ENCODE data around the gene DZIP1.

Gene DZIP1

DNA sequence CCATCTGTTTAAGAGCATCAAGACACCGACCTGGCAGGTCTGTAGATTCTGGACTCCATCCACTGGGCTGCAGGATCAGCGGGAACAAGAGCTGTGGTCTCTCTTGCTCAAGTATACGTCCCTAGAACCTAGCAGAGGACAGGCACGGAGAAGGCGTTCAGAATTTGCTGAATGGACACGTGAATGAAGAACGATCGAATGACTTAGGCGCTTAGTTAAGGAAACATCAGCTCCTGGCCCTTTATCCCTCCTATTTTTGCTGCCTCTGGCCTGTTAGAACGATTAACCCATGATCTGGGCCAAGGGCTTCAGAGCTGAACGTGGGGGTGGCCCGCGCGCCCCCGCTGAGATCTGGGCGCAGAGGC, 953 bp downstream of the DZIP1 start:
- Histone ChIP-seq H3K18ac (ENCODE audit: low read length) (peak overlapping the region; percentile 0), H4K12ac (ENCODE audit: low read depth, low read length) (peak overlapping the region; percentile 1), H3K4me2 (ENCODE audit: low read length) (peak overlapping the region; percentile 79), H3K23ac (ENCODE audit: low read length) (no peak overlapping the region), H2BK12ac (ENCODE audit: low read length) (no peak overlapping the region), H4K91ac (ENCODE audit: low read depth, low read length) (no peak overlapping the region), H3K9ac (ENCODE audit: low read length) (peak overlapping the region; percentile 42), H2BK5ac (ENCODE audit: low read depth, low read length, poor library complexity) (no peak overlapping the region), H3K4me1 (ENCODE audit: control insufficient read depth in 1 of 2, insufficient read depth in 2 of 2, low read length in 2 of 2) (peaks cover 0 to 5% of the 10 kb centered on the region in 2 experiments), H2AK5ac (ENCODE audit: low read length) (no peak overlapping the region), H3K79me2 (ENCODE audit: control insufficient read depth, insufficient read depth, low read length, poor library complexity) (peaks cover 4% of the 10 kb centered on the region), H3K79me1 (ENCODE audit: low read length) (peaks cover 7% of the 10 kb centered on the region), H3K36me3 (ENCODE audit: control insufficient read depth in 1 of 2, insufficient read depth in 2 of 2, low read length in 2 of 2) (peaks cover 5 to 6% of the 10 kb centered on the region in 2 experiments), H2BK120ac (ENCODE audit: insufficient read depth, low read length, poor library complexity) (no peak overlapping the region), H3K27ac (ENCODE audit: low read depth, low read length) (no peak overlapping the region), H3K4me3 (ENCODE audit: low read depth, low read length) (peak overlapping the region; percentile 76), H4K8ac (ENCODE audit: low read depth, low read length) (peak overlapping the region; percentile 33), H3K14ac (ENCODE audit: low read length) (peak overlapping the region; percentile 1), H3K9me3 (ENCODE audit: insufficient read depth, low read depth, low read length) (peaks cover 4% of the 10 kb centered on the region), H3K27me3 (ENCODE audit: insufficient read depth, low read length) (no peaks in the 10 kb centered on the region), H3K4ac (ENCODE audit: low read depth, low read length) (no peak overlapping the region), H2AFZ (ENCODE audit: insufficient read depth, low read length, poor library complexity) (peak overlapping the region; percentile 47)
- WGBS (ENCODE audit: extremely low coverage, insufficient coverage, insufficient read length), result no CpG with 5 or more reads among the region's 16 CpGs
- DNase-seq, result peak in 1 of 2 donors; percentile 23

DNA sequence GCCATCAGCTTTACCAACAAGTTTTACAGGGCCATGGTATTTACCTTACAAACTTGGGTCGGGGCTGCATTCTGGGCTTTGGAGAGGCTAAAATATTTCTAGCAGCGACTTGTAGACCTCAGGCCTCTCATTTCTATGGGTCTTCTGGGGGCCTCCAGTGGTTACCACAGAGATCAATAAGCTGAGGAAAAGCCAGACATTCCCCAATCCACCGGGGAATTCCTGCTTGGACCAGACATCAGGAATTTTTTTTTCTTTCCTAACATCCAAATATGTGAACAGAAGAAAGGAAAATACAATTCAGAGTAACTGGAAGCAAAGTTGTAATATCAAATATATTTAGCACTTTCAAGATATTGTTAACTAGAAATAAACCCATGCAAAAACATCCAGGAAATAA, 1.5 kb downstream of the DZIP1 start:
- DNase-seq, result no peak
- Histone ChIP-seq H3K27me3 (ENCODE audit: insufficient read depth, low read length) (no peaks in the 10 kb centered on the region), H2BK12ac (ENCODE audit: low read length) (no peak overlapping the region), H3K27ac (ENCODE audit: low read depth, low read length) (no peak overlapping the region), H4K91ac (ENCODE audit: low read depth, low read length) (no peak overlapping the region), H3K23ac (ENCODE audit: low read length) (no peak overlapping the region), H3K18ac (ENCODE audit: low read length) (no peak overlapping the region), H3K4me3 (ENCODE audit: low read depth, low read length) (no peak overlapping the region), H4K8ac (ENCODE audit: low read depth, low read length) (no peak overlapping the region), H2AK5ac (ENCODE audit: low read length) (no peak overlapping the region), H3K14ac (ENCODE audit: low read length) (no peak overlapping the region), H3K4me2 (ENCODE audit: low read length) (peak overlapping the region; percentile 55), H4K12ac (ENCODE audit: low read depth, low read length) (no peak overlapping the region), H3K79me2 (ENCODE audit: control insufficient read depth, insufficient read depth, low read length, poor library complexity) (peaks cover 4% of the 10 kb centered on the region), H3K4ac (ENCODE audit: low read depth, low read length) (no peak overlapping the region), H2BK5ac (ENCODE audit: low read depth, low read length, poor library complexity) (no peak overlapping the region), H3K36me3 (ENCODE audit: control insufficient read depth in 1 of 2, insufficient read depth in 2 of 2, low read length in 2 of 2) (peaks cover 5 to 6% of the 10 kb centered on the region in 2 experiments), H3K9me3 (ENCODE audit: insufficient read depth, low read depth, low read length) (peaks cover 4% of the 10 kb centered on the region), H2BK120ac (ENCODE audit: insufficient read depth, low read length, poor library complexity) (no peak overlapping the region), H3K79me1 (ENCODE audit: low read length) (peaks cover 7% of the 10 kb centered on the region), H2AFZ (ENCODE audit: insufficient read depth, low read length, poor library complexity) (no peak overlapping the region), H3K9ac (ENCODE audit: low read length) (no peak overlapping the region), H3K4me1 (ENCODE audit: control insufficient read depth in 1 of 2, insufficient read depth in 2 of 2, low read length in 2 of 2) (peaks cover 0 to 5% of the 10 kb centered on the region in 2 experiments)
- no CpG with 5 or more reads among the region's 3 CpGs for WGBS (ENCODE audit: extremely low coverage, insufficient coverage, insufficient read length)

DNA sequence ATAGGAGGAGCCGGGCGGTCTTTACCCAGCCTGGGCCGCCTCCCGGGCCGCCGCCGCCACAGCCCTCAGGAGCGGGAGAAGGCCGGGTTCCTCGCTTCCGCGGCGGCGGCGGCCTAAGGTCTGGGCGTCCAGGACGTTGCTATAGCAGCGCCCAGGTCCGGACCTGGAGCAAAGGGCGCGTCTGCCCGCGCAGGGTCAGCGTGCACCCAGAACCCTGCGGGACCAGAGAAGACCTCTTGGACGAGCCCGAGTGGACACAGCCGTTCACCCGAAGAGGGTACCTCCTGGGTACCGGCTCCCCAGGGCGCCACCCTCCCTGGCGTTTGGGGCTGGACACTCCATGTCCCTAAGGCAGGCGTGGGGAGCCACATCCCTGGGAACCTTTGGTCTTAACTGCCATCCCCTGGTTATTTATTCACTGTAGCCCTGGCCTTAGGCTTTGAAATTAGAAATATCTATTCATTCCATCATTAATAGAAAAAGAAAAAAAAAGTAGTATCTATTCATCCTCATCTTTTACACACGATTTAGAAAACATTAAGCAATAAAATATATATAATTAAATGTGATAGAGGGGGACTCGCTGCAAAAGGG, 2.4 kb downstream of the DZIP1 start:
- H3K79me1 ChIP-seq (ENCODE audit: low read length), result peaks cover 7% of the 10 kb centered on the region
- peak overlapping the region; percentile 38 for H3K4me2 ChIP-seq (ENCODE audit: low read length)
- H3K4me3 ChIP-seq (ENCODE audit: low read depth, low read length), result no peak overlapping the region
- peaks cover 0 to 5% of the 10 kb centered on the region in 2 experiments for H3K4me1 ChIP-seq (ENCODE audit: control insufficient read depth in 1 of 2, insufficient read depth in 2 of 2, low read length in 2 of 2)
- no CpG with 5 or more reads among the region's 35 CpGs for WGBS (ENCODE audit: extremely low coverage, insufficient coverage, insufficient read length)
- peak in 1 of 2 donors; percentile 14 for DNase-seq
- no peaks in the 10 kb centered on the region for H3K27me3 ChIP-seq (ENCODE audit: insufficient read depth, low read length)
- no peak overlapping the region for H3K9ac ChIP-seq (ENCODE audit: low read length)
- no peak overlapping the region for H3K23ac ChIP-seq (ENCODE audit: low read length)
- H3K36me3 ChIP-seq (ENCODE audit: control insufficient read depth in 1 of 2, insufficient read depth in 2 of 2, low read length in 2 of 2), result peaks cover 5 to 6% of the 10 kb centered on the region in 2 experiments
- no peak overlapping the region for H4K91ac ChIP-seq (ENCODE audit: low read depth, low read length)
- H3K14ac ChIP-seq (ENCODE audit: low read length), result no peak overlapping the region
- no peak overlapping the region for H2AK5ac ChIP-seq (ENCODE audit: low read length)
- no peak overlapping the region for H4K8ac ChIP-seq (ENCODE audit: low read depth, low read length)
- no peak overlapping the region for H2AFZ ChIP-seq (ENCODE audit: insufficient read depth, low read length, poor library complexity)
- no peak overlapping the region for H3K4ac ChIP-seq (ENCODE audit: low read depth, low read length)
- H3K18ac ChIP-seq (ENCODE audit: low read length), result peak overlapping the region; percentile 61
- H2BK120ac ChIP-seq (ENCODE audit: insufficient read depth, low read length, poor library complexity), result no peak overlapping the region
- no peak overlapping the region for H2BK5ac ChIP-seq (ENCODE audit: low read depth, low read length, poor library complexity)
- H3K27ac ChIP-seq (ENCODE audit: low read depth, low read length), result no peak overlapping the region
- peaks cover 4% of the 10 kb centered on the region for H3K79me2 ChIP-seq (ENCODE audit: control insufficient read depth, insufficient read depth, low read length, poor library complexity)
- no peak overlapping the region for H2BK12ac ChIP-seq (ENCODE audit: low read length)
- H4K12ac ChIP-seq (ENCODE audit: low read depth, low read length), result no peak overlapping the region
- H3K9me3 ChIP-seq (ENCODE audit: insufficient read depth, low read depth, low read length), result peaks cover 4% of the 10 kb centered on the region

DNA sequence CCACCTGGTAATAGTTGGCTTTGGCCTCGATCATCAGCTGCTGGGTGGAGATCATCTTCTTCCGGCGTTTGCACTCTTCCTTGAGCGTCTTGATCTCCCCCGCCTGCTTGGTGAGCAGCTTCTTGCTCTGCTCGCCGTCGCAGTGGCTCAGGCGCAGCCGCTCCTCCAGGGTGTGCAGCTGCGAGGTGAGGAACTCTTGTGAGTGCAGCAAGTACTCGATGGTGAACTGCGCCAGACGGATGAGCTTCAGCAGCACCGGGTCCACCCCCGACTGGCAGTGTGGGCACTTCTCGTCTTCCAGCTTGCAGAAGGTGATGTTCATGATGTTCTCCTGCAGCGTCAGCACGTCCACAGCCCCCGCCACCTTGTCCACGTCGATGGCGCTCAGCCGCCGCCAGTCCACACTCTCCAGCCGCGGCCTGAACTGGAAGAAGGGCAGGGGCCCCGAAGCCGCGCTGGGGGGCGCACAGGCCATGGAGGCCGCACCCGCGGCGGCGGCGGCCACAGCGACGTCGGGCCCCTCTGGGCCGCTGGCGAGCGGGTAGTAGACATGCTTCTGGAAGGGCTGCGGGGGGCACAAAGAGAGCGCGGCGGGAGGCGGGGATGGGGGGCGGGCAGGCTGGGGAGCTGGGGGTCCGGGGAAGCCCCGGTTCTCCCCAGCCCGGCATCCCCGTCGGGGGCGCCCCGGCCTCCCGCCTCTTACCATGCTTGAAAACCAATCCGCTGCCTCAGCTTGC, 3.0 kb downstream of the DZIP1 start:
- Histone ChIP-seq H3K4me1 (ENCODE audit: control insufficient read depth in 1 of 2, insufficient read depth in 2 of 2, low read length in 2 of 2) (peaks cover 0 to 5% of the 10 kb centered on the region in 2 experiments), H2BK120ac (ENCODE audit: insufficient read depth, low read length, poor library complexity) (no peak overlapping the region), H4K91ac (ENCODE audit: low read depth, low read length) (no peak overlapping the region), H4K12ac (ENCODE audit: low read depth, low read length) (no peak overlapping the region), H4K8ac (ENCODE audit: low read depth, low read length) (no peak overlapping the region), H2AFZ (ENCODE audit: insufficient read depth, low read length, poor library complexity) (no peak overlapping the region), H2BK5ac (ENCODE audit: low read depth, low read length, poor library complexity) (no peak overlapping the region), H3K4ac (ENCODE audit: low read depth, low read length) (no peak overlapping the region), H3K9ac (ENCODE audit: low read length) (no peak overlapping the region), H3K27me3 (ENCODE audit: insufficient read depth, low read length) (no peaks in the 10 kb centered on the region), H3K18ac (ENCODE audit: low read length) (no peak overlapping the region), H3K14ac (ENCODE audit: low read length) (no peak overlapping the region), H3K79me2 (ENCODE audit: control insufficient read depth, insufficient read depth, low read length, poor library complexity) (peaks cover 4% of the 10 kb centered on the region), H3K9me3 (ENCODE audit: insufficient read depth, low read depth, low read length) (peaks cover 4% of the 10 kb centered on the region), H2BK12ac (ENCODE audit: low read length) (no peak overlapping the region), H3K4me3 (ENCODE audit: low read depth, low read length) (peak overlapping the region; percentile 37), H3K4me2 (ENCODE audit: low read length) (peak overlapping the region; percentile 39), H3K79me1 (ENCODE audit: low read length) (peaks cover 7% of the 10 kb centered on the region), H3K23ac (ENCODE audit: low read length) (no peak overlapping the region), H3K27ac (ENCODE audit: low read depth, low read length) (no peak overlapping the region), H2AK5ac (ENCODE audit: low read length) (no peak overlapping the region), H3K36me3 (ENCODE audit: control insufficient read depth in 1 of 2, insufficient read depth in 2 of 2, low read length in 2 of 2) (peaks cover 5 to 6% of the 10 kb centered on the region in 2 experiments)
- no peak for DNase-seq
- WGBS (ENCODE audit: extremely low coverage, insufficient coverage, insufficient read length), result no CpG with 5 or more reads among the region's 58 CpGs

Data from trophoblast cell (in vitro differentiated cells and primary cell).